SU-DHL-6 (cell line): ENCODE measurements around the gene PRR35.

Experiments used
- EZH2phosphoT487 ChIP-seq: fragments of 200-600 bp; sonication (generic), shearing (Covaris generic); conservative IDR thresholded peaks from 2 replicates; pipeline ENCODE4 v1.6.1; 2018; ENCODE audit warnings: mild to moderate bottlenecking, antibody characterized with exemption, low read length, moderate library complexity, mixed read lengths
- TF ChIP-seq, protein P1 (sequence below): fragments of 200-600 bp; sonication (generic); IDR thresholded peaks from one replicate; pipeline ENCODE4 v1.5.1; 2017; ENCODE audit warnings: antibody characterized with exemption, mild to moderate bottlenecking, low read length, moderate library complexity; ENCODE audit not compliant: insufficient read depth, poor library complexity, severe bottlenecking

DNA sequence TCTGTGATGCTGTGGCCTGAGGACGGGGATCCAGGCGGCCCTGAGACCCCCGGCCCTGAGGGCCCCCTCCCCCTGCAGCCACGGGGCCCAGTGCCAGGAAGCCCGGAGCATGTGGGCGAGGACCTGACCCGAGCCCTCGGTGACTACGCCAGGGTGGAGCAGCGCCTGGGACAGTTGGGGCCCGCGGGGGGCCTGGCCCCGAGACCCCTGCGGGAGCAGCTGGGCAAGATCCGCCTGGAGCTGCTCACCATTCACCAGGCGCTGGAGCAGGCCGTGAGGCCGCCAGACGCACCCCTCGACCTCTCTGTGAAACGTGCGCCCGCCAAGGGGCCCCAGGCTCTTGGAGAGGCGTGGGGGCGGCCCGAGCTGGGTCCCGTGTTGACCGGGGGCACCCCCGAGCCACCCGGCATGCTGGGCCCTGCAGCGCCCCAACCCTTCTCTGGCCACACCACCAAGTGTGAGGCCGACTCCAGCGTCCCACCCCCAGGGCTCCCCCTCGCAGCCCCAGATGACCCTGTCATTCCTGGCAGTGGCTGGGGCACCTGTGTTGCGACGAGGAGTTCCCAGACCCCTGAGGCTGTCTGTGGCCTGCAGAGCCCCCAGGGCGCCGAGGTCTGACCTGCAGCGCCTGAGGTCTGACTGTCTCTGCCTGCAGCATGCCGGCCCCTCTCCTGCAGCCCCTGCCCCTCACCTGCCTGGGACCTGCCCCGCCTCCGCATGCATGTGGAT lies 4.7 kb downstream of the PRR35 start:
- TF ChIP-seq, protein P1, sequence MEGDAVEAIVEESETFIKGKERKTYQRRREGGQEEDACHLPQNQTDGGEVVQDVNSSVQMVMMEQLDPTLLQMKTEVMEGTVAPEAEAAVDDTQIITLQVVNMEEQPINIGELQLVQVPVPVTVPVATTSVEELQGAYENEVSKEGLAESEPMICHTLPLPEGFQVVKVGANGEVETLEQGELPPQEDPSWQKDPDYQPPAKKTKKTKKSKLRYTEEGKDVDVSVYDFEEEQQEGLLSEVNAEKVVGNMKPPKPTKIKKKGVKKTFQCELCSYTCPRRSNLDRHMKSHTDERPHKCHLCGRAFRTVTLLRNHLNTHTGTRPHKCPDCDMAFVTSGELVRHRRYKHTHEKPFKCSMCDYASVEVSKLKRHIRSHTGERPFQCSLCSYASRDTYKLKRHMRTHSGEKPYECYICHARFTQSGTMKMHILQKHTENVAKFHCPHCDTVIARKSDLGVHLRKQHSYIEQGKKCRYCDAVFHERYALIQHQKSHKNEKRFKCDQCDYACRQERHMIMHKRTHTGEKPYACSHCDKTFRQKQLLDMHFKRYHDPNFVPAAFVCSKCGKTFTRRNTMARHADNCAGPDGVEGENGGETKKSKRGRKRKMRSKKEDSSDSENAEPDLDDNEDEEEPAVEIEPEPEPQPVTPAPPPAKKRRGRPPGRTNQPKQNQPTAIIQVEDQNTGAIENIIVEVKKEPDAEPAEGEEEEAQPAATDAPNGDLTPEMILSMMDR, result no peak
- no peak for TF ChIP-seq EZH2phosphoT487
